LoVo (cell line): ENCODE results near the gene CRYBA2.

ENCODE experiments used
- DNase-seq: peaks from one replicate; pipeline ENCODE4 v3.0.0-alpha.2; 2016; ENCODE audit warnings: low spot score

CRYBA2 gene

GRCh38 chr2:219023045-219023605 lies 29.9 kb upstream of the CRYBA2 start:
- no peak for DNase-seq

DNA sequence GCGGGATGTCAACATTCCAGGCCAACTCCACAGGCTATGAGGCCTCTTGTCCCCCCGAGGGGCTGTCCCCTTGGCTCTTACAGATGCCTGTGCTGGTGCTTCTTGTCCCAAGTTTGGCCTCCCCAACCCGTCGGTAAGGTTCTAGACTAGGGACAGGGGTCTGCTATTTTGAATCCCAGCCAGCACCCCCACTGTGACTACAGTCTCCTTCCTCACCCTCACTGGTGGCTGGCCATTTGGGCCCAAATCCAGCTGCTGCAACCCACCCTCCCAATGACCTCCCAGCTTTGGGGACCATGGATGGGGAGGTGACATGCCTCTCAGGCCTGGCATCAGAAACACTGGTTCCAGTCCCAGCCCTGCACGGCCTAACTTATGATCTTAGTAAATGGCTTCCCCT lies 29.4 kb upstream of the CRYBA2 start:
- DNase-seq, result no peak

GRCh38 chr2:219022041-219022440 lies 28.8 kb upstream of the CRYBA2 start:
- no peak for DNase-seq

GRCh38 chr2:219021591-219021990 lies 28.4 kb upstream of the CRYBA2 start:
- no peak for DNase-seq

DNA sequence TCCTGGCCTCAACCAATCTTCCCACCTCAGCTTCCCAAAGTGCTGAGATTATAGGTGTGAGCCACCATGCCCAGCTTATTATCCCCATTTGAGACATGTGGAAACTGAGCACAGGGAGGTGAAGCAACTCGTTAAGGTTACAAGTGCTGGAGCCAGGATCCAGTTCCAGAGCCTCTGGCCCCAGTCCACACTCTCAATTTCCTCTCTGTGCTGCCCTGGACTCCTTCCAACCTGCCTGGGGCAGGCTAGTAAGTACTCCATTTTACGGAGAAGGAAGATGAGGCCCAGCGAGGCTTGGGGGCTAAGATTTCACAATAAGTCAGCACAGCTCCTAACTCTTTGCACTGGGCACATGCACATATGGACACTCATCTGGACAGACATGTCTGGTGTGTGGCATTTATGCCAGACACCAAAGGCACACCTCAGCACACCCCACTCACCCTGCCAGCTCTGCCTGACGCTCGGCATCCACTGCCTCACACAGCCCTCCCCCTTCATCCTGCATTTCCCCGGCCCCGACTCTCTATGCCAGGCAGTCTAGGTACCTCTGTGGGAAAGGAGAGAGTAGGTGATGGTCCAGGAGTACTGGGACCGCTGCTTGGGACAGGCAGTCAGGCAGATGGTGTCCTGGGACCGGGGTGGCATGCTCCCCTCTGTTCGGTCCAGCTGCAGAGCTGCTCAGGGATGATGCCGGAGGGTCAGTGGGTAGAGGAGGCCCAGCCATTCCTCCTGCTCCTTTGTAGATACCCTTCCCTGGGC lies 27.6 kb upstream of the CRYBA2 start:
- DNase-seq, result no peak

DNA sequence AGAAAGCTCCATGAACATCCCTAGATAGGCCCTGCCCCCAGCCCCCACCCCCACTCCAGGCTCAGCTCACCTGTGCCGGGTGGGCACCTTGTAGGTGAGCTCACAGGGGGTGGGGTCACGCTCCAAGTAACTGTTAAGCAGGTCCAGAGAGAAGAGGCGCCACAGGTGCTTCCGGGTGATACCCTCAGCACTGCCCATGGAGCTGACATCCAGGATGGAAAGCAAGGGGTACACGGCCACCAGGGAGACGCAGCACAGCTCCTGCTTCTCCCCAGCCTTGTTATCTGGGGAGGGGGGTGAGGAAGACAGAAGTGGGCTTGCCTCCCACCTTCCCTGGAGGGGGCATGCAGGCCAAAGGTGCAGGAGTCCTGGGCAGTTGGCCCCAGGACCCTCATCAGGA lies 26.2 kb upstream of the CRYBA2 start:
- DNase-seq, result no peak

DNA sequence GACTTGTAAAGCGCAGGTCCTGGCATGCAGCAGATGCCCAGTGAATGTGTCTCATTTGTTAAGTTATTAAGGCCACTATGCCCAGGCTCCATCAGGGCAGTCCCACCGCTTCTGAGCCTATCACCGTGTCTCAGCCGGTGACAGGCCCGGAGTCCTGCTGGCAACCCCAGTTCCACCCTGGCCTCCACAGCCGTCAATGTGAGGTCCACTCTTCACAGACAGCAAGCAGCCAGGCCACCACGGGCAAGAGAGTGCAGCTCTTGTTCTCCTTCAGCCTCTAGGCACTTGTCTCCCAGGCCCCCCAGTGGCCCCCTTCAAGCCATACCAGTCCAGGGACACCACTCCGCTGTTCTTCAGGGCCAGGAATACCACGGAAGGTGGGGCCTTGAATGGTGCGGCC lies 25.5 kb upstream of the CRYBA2 start:
- DNase-seq, result no peak

GRCh38 chr2:219018286-219018685 lies 25.1 kb upstream of the CRYBA2 start:
- DNase-seq, result no peak

GRCh38 chr2:219017201-219017931 lies 24.1 kb upstream of the CRYBA2 start:
- no peak for DNase-seq

DNA sequence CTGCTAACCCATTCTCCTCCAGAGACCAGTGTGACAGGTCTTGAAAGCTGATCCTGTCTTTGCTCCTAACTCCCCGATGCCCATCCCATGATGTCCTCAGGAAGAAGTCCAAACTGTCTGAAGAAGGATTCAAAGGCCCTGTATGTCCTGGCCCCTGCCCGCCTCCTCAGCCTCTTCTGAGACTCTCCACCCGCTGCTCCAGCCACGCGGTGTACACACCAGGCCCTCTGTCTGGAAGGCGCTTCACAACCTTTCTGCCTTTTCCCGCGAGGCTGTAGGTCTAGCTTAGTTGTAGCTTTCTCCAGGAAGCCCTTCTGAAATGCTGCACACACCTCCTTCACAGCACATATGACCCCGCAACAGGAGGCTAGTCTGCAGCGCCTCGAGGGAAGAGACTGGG lies 23.5 kb upstream of the CRYBA2 start:
- DNase-seq, result no peak

- DNase-seq, result no peak
Observed at GRCh38 chr2:219010873-219011272, 17.7 kb upstream of the CRYBA2 start.

DNA sequence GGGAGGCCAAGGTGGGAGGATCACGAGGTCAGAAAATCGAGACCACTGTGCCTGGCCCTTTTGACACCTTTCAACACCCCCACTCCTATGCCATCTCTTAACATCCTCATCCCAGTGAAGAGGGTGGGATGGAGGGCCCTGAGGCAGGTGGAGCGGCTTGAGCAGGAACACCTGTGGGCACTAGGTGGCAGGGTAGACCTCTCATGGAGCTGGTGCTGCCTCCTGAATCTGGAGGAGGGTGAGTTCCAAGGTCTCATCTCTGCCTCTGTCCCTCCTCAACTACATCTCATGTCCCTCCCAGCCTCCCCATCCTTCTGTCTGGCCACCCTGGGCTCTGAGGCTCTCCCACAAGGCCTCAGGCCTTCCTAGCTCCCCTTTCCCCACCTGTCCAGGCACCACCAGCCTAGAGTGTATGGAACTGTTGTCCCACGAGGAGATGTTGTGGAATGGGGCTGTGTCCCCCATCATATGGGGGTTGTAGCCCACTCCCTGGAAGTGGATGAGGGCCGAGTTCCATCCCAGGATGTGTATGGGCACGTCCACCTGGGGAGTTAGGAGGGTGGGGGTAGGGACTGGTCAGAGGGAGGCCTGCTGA lies 17.0 kb upstream of the CRYBA2 start:
- peak; percentile 41 for DNase-seq

GRCh38 chr2:219009294-219009693 lies 16.1 kb upstream of the CRYBA2 start:
- no peak for DNase-seq

DNA sequence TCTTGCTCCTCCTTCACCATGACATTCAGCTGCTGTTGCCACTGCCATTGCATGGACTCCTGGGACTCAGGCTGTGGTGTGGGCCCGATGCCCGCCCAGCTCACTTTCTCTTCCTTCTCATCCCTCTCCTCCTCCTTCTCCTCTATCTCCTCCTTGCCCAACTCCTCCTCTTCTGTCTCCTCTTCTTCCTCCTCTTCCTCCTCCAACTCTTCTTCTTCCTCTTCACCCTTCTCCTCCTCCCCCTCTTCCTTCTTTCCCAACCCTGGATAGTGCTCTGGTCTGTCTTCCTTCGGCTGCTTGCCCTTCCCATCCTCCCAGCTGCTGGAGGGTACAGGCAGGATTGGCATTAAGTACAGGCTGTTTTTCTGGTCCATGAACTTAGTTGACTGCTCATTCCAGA lies 10.8 kb upstream of the CRYBA2 start:
- DNase-seq, result no peak

- DNase-seq, result no peak
Observed at GRCh38 chr2:219003267-219003634, 10.0 kb upstream of the CRYBA2 start.

DNA sequence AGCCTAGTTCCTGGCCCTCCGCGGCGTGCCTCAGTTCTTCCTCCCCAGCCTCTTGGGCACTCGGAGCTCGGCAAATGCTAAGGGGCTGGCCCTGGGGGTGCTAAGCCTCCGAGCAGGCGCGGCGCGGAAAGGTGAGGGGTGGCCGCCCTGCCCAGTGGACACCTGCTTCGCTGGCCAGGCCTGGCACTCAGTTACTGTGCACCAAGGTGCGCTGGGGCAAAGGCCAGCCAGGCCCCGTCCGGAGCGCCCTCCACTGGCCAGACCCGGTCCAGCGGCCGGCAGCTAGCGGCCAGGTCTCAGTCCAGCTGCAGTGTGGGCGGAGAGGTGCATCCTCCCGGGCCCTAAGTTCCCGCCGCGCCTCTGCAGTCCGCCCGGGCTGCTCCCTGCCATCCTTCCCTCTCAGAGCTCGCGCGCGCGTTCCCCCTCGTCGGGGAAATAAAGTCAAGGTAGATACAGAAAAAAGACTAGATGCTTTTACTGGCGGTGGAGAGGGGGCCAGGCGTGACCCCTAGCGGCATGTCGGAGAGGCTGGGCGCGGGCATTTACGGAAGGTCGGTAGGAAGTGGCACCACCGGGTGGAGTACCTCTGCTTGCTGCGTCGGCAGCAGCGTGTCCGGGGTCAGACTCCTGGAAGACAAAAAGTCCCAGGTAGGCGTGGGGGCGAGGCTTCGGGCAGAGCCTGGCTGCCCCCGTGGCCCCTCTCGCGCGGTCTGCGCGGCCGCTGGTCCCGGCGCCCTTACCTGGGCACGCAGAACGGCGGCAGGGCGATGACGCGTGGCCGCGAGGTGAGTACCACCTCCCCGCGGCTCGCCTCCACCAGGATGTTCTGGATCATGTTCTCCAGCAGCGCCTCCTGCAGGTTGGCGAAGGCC lies 9.4 kb upstream of the CRYBA2 start:
- DNase-seq, result peak; percentile 30

GRCh38 chr2:219001577-219002394 lies 8.6 kb upstream of the CRYBA2 start:
- peak; percentile 88 for DNase-seq

GRCh38 chr2:219001100-219001576 lies 7.9 kb upstream of the CRYBA2 start:
- DNase-seq, result no peak

DNA sequence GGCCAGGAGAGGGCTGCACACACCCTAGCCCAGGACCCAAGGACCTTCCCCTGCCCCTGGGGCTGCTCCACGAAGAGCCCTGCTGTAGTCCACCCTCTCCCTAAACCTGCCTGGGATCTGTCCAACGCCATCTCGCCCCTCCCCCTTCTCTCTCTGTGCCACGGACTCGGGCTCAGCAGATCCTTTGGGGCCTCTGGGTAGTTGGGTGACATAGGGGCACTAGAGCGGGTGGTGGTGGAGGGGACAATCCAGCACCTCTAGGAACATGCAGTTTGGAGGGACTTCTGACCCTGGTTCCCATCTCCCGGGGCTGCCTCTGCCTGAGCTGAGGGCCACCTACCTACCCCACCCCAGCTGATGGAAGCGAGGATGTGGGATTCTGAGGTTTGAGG lies 7.3 kb upstream of the CRYBA2 start:
- DNase-seq, result no peak

DNA sequence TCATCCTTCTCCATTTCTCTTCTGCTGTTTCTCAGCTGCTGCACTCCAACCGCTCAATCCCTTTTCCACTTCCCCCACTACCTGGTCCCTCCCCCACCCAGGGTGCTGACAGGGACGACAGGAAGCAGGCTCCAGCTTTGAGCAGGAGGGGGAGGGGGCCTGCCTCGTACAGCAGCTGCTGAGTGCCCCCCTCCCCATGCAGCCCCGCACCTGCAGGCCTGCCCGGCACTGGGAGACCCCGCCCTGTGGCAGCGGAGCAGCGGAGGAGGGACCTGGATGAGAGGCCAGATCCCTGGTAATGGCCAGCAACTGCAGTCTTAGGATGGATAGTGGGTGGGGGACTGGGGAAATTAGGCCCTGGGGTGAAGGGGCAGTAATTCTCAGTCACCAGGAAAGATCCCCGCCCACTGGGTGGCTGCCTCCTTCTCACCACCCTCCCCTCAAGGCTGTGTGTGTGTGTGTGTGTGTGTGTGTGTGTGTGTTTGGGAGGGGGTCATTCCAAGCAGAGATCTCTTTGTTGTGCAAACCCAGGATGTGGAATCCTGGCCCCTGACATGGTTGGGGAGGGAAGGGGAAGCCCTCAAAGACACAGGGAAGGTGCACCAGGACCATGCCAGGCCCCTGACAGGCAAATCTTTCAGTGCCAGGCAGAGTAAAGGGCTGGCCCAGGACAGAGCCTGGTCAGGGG lies 6.8 kb upstream of the CRYBA2 start:
- no peak for DNase-seq
